GM18502 (cell line): ENCODE measurements around the gene GIGYF2.
A peak's percentile ranks its signal among the peaks of the same experiment; 100 is the strongest.
"Not testable (repeated sequence)": the region's sequence is repeated elsewhere in the genome, so short reads cannot be mapped to it uniquely, and the experiment has no call there.

ENCODE experiments used
- ATAC-seq: cut with Tn5 transposase; IDR thresholded peaks from one replicate; pipeline ENCODE4 v1.9.1; 2021; ENCODE audit warnings: mild to moderate bottlenecking; ENCODE audit not compliant: unreplicated experiment, poor library complexity

GIGYF2 gene

GRCh38 chr2:232697059-232697806, at the start of gene GIGYF2:
GIGYF2 (plus strand) TSS chr2:232697331; CDS start chr2:232735198, 37,867 bp downstream.
- ATAC-seq = peak; percentile 85

GRCh38 chr2:232649033-232649432, 48.1 kb upstream of the GIGYF2 start:
- no peak for ATAC-seq

GRCh38 chr2:232652505-232652851, 44.7 kb upstream of the GIGYF2 start:
- no peak for ATAC-seq

GRCh38 chr2:232653441-232653840, 43.7 kb upstream of the GIGYF2 start:
- ATAC-seq = no peak

- no peak for ATAC-seq
These were observed 41.7 kb upstream of the GIGYF2 start for GRCh38 chr2:232655392-232655791.

GRCh38 chr2:232658217-232658785, 38.8 kb upstream of the GIGYF2 start:
- no peak for ATAC-seq

GRCh38 chr2:232659359-232659758, 37.8 kb upstream of the GIGYF2 start:
- ATAC-seq = no peak

- no peak for ATAC-seq
These were observed 34.5 kb upstream of the GIGYF2 start for GRCh38 chr2:232662486-232663260.

GRCh38 chr2:232666051-232666805, 30.9 kb upstream of the GIGYF2 start:
- no peak for ATAC-seq

- no peak for ATAC-seq
These were observed 29.0 kb upstream of the GIGYF2 start for GRCh38 chr2:232667989-232668583.

- ATAC-seq = no peak
These were observed 28.2 kb upstream of the GIGYF2 start for GRCh38 chr2:232668805-232669444.

GRCh38 chr2:232672588-232672987, 24.5 kb upstream of the GIGYF2 start:
- ATAC-seq = no peak

- ATAC-seq = no peak
These were observed 22.6 kb upstream of the GIGYF2 start for GRCh38 chr2:232674491-232674890.

- ATAC-seq = no peak
These were observed 21.8 kb upstream of the GIGYF2 start for GRCh38 chr2:232675381-232675780.

GRCh38 chr2:232680006-232680405, 17.1 kb upstream of the GIGYF2 start:
- ATAC-seq = no peak

GRCh38 chr2:232681527-232681926, 15.6 kb upstream of the GIGYF2 start:
- ATAC-seq = no peak

GRCh38 chr2:232683368-232683767, 13.8 kb upstream of the GIGYF2 start:
- no peak for ATAC-seq

- ATAC-seq = not testable (repeated sequence)
These were observed 11.7 kb upstream of the GIGYF2 start for GRCh38 chr2:232685391-232685790.

- ATAC-seq = no peak
These were observed 9.6 kb upstream of the GIGYF2 start for GRCh38 chr2:232687382-232688160.
